HCT116 (cell line): ENCODE data around the gene ALOXE3. TPM values are rescaled to one million over a fixed set of nuclear protein-coding genes. Genes with fewer than 3 reads are reported as not detected.

Experiments
- ATAC-seq: fragments of 200-7000 bp; cut with Tn5 transposase; 2 replicates; pipeline ENCODE4 v1.9.1; 2020; ENCODE audit warnings: mild to moderate bottlenecking, moderate library complexity
- BruUV-seq: library from RNA; stranded (reverse); fragments of 400-500 nt; replicated peaks from 2 replicates; lab custom pipeline; 2021; lab: Mats Ljungman, UMichigan
- CTCF ChIA-PET: fragments of 300-600 bp; sonication (Branson Sonifier 250); formaldehyde crosslinking; loops from one replicate; lab custom pipeline; 2021; ENCODE audit warnings: antibody characterized with exemption; lab: Charles Lee
- POLR2A ChIA-PET: fragments of 300-600, 350-600 bp; sonication (Branson Sonifier 250); formaldehyde crosslinking; loops from one replicate; lab custom pipeline; 2021; ENCODE audit warnings: antibody characterized with exemption; lab: Charles Lee
- RAD21 ChIA-PET, 2 experiments: fragments of 300-600 bp; sonication (Branson Sonifier 250); formaldehyde crosslinking; loops; one replicate each; lab custom pipeline; 2023; ENCODE audit warnings: low total read pairs in 2 of 2; ENCODE audit not compliant: uncharacterized antibody in 2 of 2, unreplicated experiment in 2 of 2, low non-redundant PET in 1 of 2; lab: Charles Lee
- DNase-seq: peaks from one replicate; pipeline ENCODE4 v3.0.0-alpha.2; 2010; ENCODE audit warnings: low read depth, low spot score
- H2AFZ ChIP-seq: fragments of 200-600 bp; shearing (Covaris generic), sonication (generic); 2 replicates; pipeline ENCODE4 v1.6.1; 2017; ENCODE audit warnings: low read depth, mixed run types, mixed read lengths, antibody characterized with exemption, low read length; ENCODE audit not compliant: poor library complexity, severe bottlenecking
- H3K27ac ChIP-seq: 2 replicates; pipeline ENCODE4 v1.5.1; 2012; ENCODE audit warnings: low read depth, low read length
- H3K27me3 ChIP-seq: fragments of 200-600 bp; sonication (generic); 2 replicates; pipeline ENCODE4 v1.6.1; 2016; ENCODE audit warnings: mixed run types, low read length, mixed read lengths; ENCODE audit not compliant: insufficient read depth
- H3K36me3 ChIP-seq, 2 experiments: fragments of 200-500 bp in 1 of 2; fragments of 200-600 bp in 1 of 2; sonication (Bioruptor generic) in 1 of 2; sonication (generic) in 1 of 2; 2 replicates each; pipeline versions ENCODE4 v1.5.1 to v1.6.1; 2014 to 2016; ENCODE audit warnings: low read length in 2 of 2, inconsistent platforms in 1 of 2, mixed read lengths in 1 of 2, mixed run types in 1 of 2; ENCODE audit not compliant: insufficient read depth in 2 of 2, control insufficient read depth in 1 of 2
- H3K4me1 ChIP-seq, 2 experiments: fragments of 200-600 bp in 1 of 2; sonication (generic) in 1 of 2; 2 replicates each; pipeline versions ENCODE4 v1.5.1 to v1.6.1; 2012 to 2017; ENCODE audit warnings: low read length in 2 of 2, inconsistent platforms in 1 of 2, mild to moderate bottlenecking in 1 of 2, mixed read lengths in 1 of 2, mixed run types in 1 of 2, moderate library complexity in 1 of 2; ENCODE audit not compliant: insufficient read depth in 2 of 2, control insufficient read depth in 1 of 2
- H3K4me2 ChIP-seq: fragments of 200-600 bp; sonication (generic); 2 replicates; pipeline ENCODE4 v1.6.1; 2017; ENCODE audit warnings: mixed run types, low read length, mixed read lengths
- H3K4me3 ChIP-seq, 2 experiments: fragments of 200-600 bp in 1 of 2; sonication (generic) in 1 of 2; replicated peaks in 1 of 2; 2 replicates each; pipeline ENCODE4 v1.5.1; 2011 to 2016; ENCODE audit warnings: low read length in 2 of 2, control low read depth in 1 of 2, low read depth in 1 of 2, mild to moderate bottlenecking in 1 of 2, mixed read lengths in 1 of 2, mixed run types in 1 of 2
- H3K79me2 ChIP-seq: fragments of 200-600 bp; sonication (generic); 2 replicates; pipeline ENCODE4 v1.6.1; 2017; ENCODE audit warnings: mild to moderate bottlenecking, mixed run types, low read length, moderate library complexity, mixed read lengths; ENCODE audit not compliant: insufficient read depth
- H3K9ac ChIP-seq: fragments of 200-600 bp; sonication (generic); 2 replicates; pipeline ENCODE4 v1.6.1; 2016; ENCODE audit warnings: low read length, mixed read lengths
- H3K9me2 ChIP-seq: fragments of 200-600 bp; sonication (generic), shearing (Covaris generic); 2 replicates; pipeline ENCODE4 v1.6.1; 2017; ENCODE audit warnings: mixed run types, mild to moderate bottlenecking, moderate library complexity; ENCODE audit not compliant: insufficient read depth
- H3K9me3 ChIP-seq, 2 experiments: fragments of 200-500 bp in 1 of 2; fragments of 200-600 bp in 1 of 2; sonication (Bioruptor generic) in 1 of 2; sonication (generic) in 1 of 2; 2 replicates each; pipeline ENCODE4 v1.6.1; 2014 to 2017; ENCODE audit warnings: low read length in 2 of 2, mixed read lengths in 2 of 2, inconsistent platforms in 1 of 2, low read depth in 1 of 2, mild to moderate bottlenecking in 1 of 2, mixed run types in 1 of 2, moderate library complexity in 1 of 2; ENCODE audit not compliant: control insufficient read depth in 1 of 2, insufficient read depth in 1 of 2
- H4K20me1 ChIP-seq: fragments of 200-600 bp; sonication (generic), shearing (Covaris generic); 2 replicates; pipeline ENCODE4 v1.6.1; 2017; ENCODE audit warnings: mixed run types, mild to moderate bottlenecking, moderate library complexity; ENCODE audit not compliant: insufficient read depth
- CEBPB ChIP-seq: IDR thresholded peaks from 2 replicates; pipeline ENCODE4 v1.6.1; 2012; ENCODE audit warnings: low read depth
- EGR1 ChIP-seq: IDR thresholded peaks from 2 replicates; pipeline ENCODE4 v1.6.1; 2012; ENCODE audit warnings: low read depth
- ELF1 ChIP-seq: IDR thresholded peaks from 2 replicates; pipeline ENCODE4 v1.6.1; 2012; ENCODE audit warnings: low read depth, borderline replicate concordance
- EZH2 ChIP-seq: fragments of 200-600 bp; sonication (generic); IDR thresholded peaks from 2 replicates; pipeline ENCODE4 v1.6.1; 2017; ENCODE audit warnings: antibody characterized with exemption, mixed run types
- EZH2phosphoT487 ChIP-seq: fragments of 200-600 bp; IDR thresholded peaks from 2 replicates; pipeline ENCODE4 v1.6.1; 2018; ENCODE audit warnings: antibody characterized with exemption, borderline replicate concordance
- JUND ChIP-seq: IDR thresholded peaks from 2 replicates; pipeline ENCODE4 v1.6.1; 2012
- SIN3A ChIP-seq: IDR thresholded peaks from 2 replicates; pipeline ENCODE4 v1.6.1; 2012; ENCODE audit warnings: low read depth
- TCF7L2 ChIP-seq: IDR thresholded peaks from 2 replicates; pipeline ENCODE4 v1.7.0; 2011; ENCODE audit warnings: borderline replicate concordance, inconsistent platforms; ENCODE audit not compliant: insufficient read depth, insufficient read length; ENCODE audit errors: extremely low read depth
- YY1 ChIP-seq: IDR thresholded peaks from 2 replicates; pipeline ENCODE4 v1.6.1; 2011; ENCODE audit warnings: low read length, low read depth, moderate library complexity, mild to moderate bottlenecking; ENCODE audit not compliant: insufficient replicate concordance; ENCODE audit errors: extremely low read depth
- ZFX ChIP-seq: fragments of 450-650 bp; IDR thresholded peaks from 2 replicates; pipeline ENCODE4 v1.6.1; 2017
- intact Hi-C: fragments of 100-400 bp; cut with micrococcal nuclease; formaldehyde crosslinking; loops from 2 replicates; pipeline ENCODE4 v1.10.0; 2022
- total RNA-seq: library from RNA; stranded (reverse); gene quantifications from one replicate; pipeline ENCODE4 v1.2.1, GENCODE V29; 2021; ENCODE audit not compliant: unreplicated experiment
- TF ChIP-seq, protein P1 (sequence below): IDR thresholded peaks from 2 replicates; pipeline ENCODE4 v1.6.1; 2012
- TF ChIP-seq, protein P2 (sequence below): IDR thresholded peaks from 2 replicates; pipeline ENCODE4 v1.6.1; 2012; ENCODE audit warnings: low read depth
- TF ChIP-seq, protein P3 (sequence below): IDR thresholded peaks from 2 replicates; pipeline ENCODE4 v1.6.1; 2011; ENCODE audit warnings: mild to moderate bottlenecking, low read length, moderate library complexity; ENCODE audit not compliant: insufficient replicate concordance; ENCODE audit errors: extremely low read depth

ALOXE3 gene
- total RNA-seq, 1 experiment from 2014 or later: 3.5 TPM

- Histone ChIP-seq H3K4me3 (no peak overlapping the region), H3K4me2 (no peak overlapping the region), H2AFZ (no peak overlapping the region), H3K27ac (no peak overlapping the region), H4K20me1 (no peaks in the 10 kb centered on the region), H3K27me3 (no peaks in the 10 kb centered on the region), H3K79me2 (no peaks in the 10 kb centered on the region), H3K9me2 (no peaks in the 10 kb centered on the region), H3K9ac (no peak overlapping the region), H3K4me1 (peaks cover 0 to 20% of the 10 kb centered on the region in 2 experiments; a peak in 3 of 4 replicates)
- ATAC-seq (no peak), DNase-seq (no peak)
- POLR2A ChIA-PET: interaction anchor here (0.8 kb wide), 1 partner anchor 117 kb away, joined by 4 read pairs; no protein-coding TSS in a partner anchor
- CTCF ChIA-PET: interaction anchor here (1.0 to 5.7 kb wide), 4 partner anchors 14 to 199 kb away, joined by 4 to 35 read pairs (median 10); partner anchors contain the start of gene NAA38
- no peak for TF ChIP-seq SIN3A
- TF ChIP-seq CEBPB: no peak
- no peak for TF ChIP-seq TCF7L2
- TF ChIP-seq, protein P1, sequence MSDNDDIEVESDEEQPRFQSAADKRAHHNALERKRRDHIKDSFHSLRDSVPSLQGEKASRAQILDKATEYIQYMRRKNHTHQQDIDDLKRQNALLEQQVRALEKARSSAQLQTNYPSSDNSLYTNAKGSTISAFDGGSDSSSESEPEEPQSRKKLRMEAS: no peak
- TF ChIP-seq ZFX: no peak
- TF ChIP-seq EGR1: no peak
- no peak for TF ChIP-seq ELF1
- TF ChIP-seq JUND: no peak
- TF ChIP-seq EZH2: no peak
- TF ChIP-seq, all 23 proteins: peak for 0
- H3K9me3 ChIP-seq: no peaks in the 10 kb centered on the region
- no TSS peak for BruUV-seq
- RAD21 ChIA-PET: no interaction called here
- intact Hi-C loops: loop anchor here (2.0 to 5.0 kb wide), 3 partner anchors 193 to 424 kb away; partner anchors contain the start of gene SHBG
- no peaks in the 10 kb centered on the region for H3K36me3 ChIP-seq
These were observed 62.5 kb downstream of the ALOXE3 start for GRCh38 chr17:8055851-8056231.

DNA sequence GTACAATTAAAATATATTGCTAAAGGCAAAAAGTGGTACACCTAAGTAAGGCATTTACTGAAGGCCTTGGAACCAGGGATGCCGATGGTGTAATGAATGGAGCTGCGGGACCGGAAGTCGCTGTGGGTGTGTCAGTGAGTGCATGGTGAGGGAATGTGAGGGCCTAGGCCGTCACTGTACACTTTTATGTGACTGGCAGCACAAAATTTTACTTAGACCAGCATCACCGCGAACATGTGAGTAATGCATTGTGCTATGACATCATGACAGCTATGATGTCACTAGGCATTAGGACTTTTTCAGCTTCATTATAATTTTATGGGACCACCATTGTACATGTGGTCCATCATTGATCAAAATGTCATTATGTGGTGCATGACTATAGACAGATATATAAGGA is 64.7 kb downstream of the ALOXE3 start:
- H3K9me3 ChIP-seq: no peaks in the 10 kb centered on the region
- intact Hi-C loops: no loop called here
- H3K27ac ChIP-seq: no peak overlapping the region
- H3K4me1 ChIP-seq: peaks cover 0 to 11% of the 10 kb centered on the region in 2 experiments; a peak in 3 of 4 replicates
- H2AFZ ChIP-seq: no peak overlapping the region
- no peak overlapping the region for H3K4me3 ChIP-seq
- H3K79me2 ChIP-seq: no peaks in the 10 kb centered on the region
- no peaks in the 10 kb centered on the region for H3K9me2 ChIP-seq
- ATAC-seq: no peak
- POLR2A ChIA-PET: no interaction called here
- H3K4me2 ChIP-seq: no peak overlapping the region
- H4K20me1 ChIP-seq: no peaks in the 10 kb centered on the region
- no peaks in the 10 kb centered on the region for H3K27me3 ChIP-seq
- H3K9ac ChIP-seq: no peak overlapping the region
- RAD21 ChIA-PET: no interaction called here
- no peaks in the 10 kb centered on the region for H3K36me3 ChIP-seq
- no peak for DNase-seq
- CTCF ChIA-PET: no interaction called here
- BruUV-seq: no TSS peak
- TF ChIP-seq ELF1 (no peak), EZH2phosphoT487 (no peak), JUND (no peak), TCF7L2 (no peak), YY1 (no peak), CEBPB (no peak), EGR1 (no peak), EZH2 (no peak)
- TF ChIP-seq, protein P2, sequence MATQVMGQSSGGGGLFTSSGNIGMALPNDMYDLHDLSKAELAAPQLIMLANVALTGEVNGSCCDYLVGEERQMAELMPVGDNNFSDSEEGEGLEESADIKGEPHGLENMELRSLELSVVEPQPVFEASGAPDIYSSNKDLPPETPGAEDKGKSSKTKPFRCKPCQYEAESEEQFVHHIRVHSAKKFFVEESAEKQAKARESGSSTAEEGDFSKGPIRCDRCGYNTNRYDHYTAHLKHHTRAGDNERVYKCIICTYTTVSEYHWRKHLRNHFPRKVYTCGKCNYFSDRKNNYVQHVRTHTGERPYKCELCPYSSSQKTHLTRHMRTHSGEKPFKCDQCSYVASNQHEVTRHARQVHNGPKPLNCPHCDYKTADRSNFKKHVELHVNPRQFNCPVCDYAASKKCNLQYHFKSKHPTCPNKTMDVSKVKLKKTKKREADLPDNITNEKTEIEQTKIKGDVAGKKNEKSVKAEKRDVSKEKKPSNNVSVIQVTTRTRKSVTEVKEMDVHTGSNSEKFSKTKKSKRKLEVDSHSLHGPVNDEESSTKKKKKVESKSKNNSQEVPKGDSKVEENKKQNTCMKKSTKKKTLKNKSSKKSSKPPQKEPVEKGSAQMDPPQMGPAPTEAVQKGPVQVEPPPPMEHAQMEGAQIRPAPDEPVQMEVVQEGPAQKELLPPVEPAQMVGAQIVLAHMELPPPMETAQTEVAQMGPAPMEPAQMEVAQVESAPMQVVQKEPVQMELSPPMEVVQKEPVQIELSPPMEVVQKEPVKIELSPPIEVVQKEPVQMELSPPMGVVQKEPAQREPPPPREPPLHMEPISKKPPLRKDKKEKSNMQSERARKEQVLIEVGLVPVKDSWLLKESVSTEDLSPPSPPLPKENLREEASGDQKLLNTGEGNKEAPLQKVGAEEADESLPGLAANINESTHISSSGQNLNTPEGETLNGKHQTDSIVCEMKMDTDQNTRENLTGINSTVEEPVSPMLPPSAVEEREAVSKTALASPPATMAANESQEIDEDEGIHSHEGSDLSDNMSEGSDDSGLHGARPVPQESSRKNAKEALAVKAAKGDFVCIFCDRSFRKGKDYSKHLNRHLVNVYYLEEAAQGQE: no peak
- TF ChIP-seq, protein P3, sequence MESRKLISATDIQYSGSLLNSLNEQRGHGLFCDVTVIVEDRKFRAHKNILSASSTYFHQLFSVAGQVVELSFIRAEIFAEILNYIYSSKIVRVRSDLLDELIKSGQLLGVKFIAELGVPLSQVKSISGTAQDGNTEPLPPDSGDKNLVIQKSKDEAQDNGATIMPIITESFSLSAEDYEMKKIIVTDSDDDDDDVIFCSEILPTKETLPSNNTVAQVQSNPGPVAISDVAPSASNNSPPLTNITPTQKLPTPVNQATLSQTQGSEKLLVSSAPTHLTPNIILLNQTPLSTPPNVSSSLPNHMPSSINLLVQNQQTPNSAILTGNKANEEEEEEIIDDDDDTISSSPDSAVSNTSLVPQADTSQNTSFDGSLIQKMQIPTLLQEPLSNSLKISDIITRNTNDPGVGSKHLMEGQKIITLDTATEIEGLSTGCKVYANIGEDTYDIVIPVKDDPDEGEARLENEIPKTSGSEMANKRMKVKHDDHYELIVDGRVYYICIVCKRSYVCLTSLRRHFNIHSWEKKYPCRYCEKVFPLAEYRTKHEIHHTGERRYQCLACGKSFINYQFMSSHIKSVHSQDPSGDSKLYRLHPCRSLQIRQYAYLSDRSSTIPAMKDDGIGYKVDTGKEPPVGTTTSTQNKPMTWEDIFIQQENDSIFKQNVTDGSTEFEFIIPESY: no peak
- TF ChIP-seq, protein P1: no peak
